Measurements from ENCODE around the gene ETV3L. TPM values are rescaled to one million over a fixed set of nuclear protein-coding genes. Genes with fewer than 3 reads are reported as not detected.

Gene ETV3L
- total RNA-seq, 1 donor from 2014 or later: not detected

GRCh38 chr1:157142765-157143423, 43.3 kb upstream of the ETV3L start:
- H3K27me3 Mint-ChIP-seq (ENCODE audit: insufficient read depth, low read depth): peaks cover 11% of the 10 kb centered on the region
- Histone ChIP-seq H3K27me3 (no peaks in the 10 kb centered on the region), H3K9me3 (ENCODE audit: low read depth) (no peaks in the 10 kb centered on the region), H3K4me2 (no peak overlapping the region), H3K79me2 (ENCODE audit: low read depth) (peaks cover 2% of the 10 kb centered on the region), H3K4me1 (peaks cover 13% of the 10 kb centered on the region), H3K4me3 (no peak overlapping the region), H4K20me1 (ENCODE audit: low read depth) (peaks cover 1% of the 10 kb centered on the region), H3K27ac (no peak overlapping the region), H3K36me3 (no peaks in the 10 kb centered on the region), H3F3A (ENCODE audit: low read depth) (peaks cover 28% of the 10 kb centered on the region), H2AFZ (replicated peaks) (no peak overlapping the region), H3K9ac (no peak overlapping the region)
- H3K4me1 Mint-ChIP-seq: peaks cover 10% of the 10 kb centered on the region
- TF ChIP-seq EZH2phosphoT487 (IDR thresholded peaks at IDR 0.05) (no peak), EZH2 (IDR thresholded peaks at IDR 0.05) (no peak), CTCF (IDR thresholded peaks at IDR 0.05) (no peak)
- H3K9me3 Mint-ChIP-seq: no peaks in the 10 kb centered on the region
- H3K4me3 Mint-ChIP-seq: no peak overlapping the region
- H3K27ac Mint-ChIP-seq: no peak overlapping the region
- no peak for DNase-seq (ENCODE audit: low spot score)
- no peaks in the 10 kb centered on the region for H3K36me3 Mint-ChIP-seq

GRCh38 chr1:157142201-157142600, 42.6 kb upstream of the ETV3L start:
- H3K27ac ChIP-seq: no peak overlapping the region

GRCh38 chr1:157141212-157141855, 41.7 kb upstream of the ETV3L start:
- Mint-ChIP-seq H3K4me3 (no peak overlapping the region), H3K36me3 (peaks cover 2% of the 10 kb centered on the region), H3K9me3 (no peaks in the 10 kb centered on the region), H3K27ac (no peak overlapping the region), H3K27me3 (ENCODE audit: insufficient read depth, low read depth) (peaks cover 11% of the 10 kb centered on the region), H3K4me1 (peaks cover 24% of the 10 kb centered on the region)
- H3K4me1 ChIP-seq: peaks cover 20% of the 10 kb centered on the region
- TF ChIP-seq EZH2phosphoT487 (IDR thresholded peaks at IDR 0.05) (no peak), EZH2 (IDR thresholded peaks at IDR 0.05) (no peak), CTCF (IDR thresholded peaks at IDR 0.05) (no peak)
- peaks cover 17% of the 10 kb centered on the region for H3K79me2 ChIP-seq (ENCODE audit: low read depth)
- no peak overlapping the region for H3K9ac ChIP-seq
- no peak overlapping the region for H3K4me3 ChIP-seq
- no peak overlapping the region for H3K27ac ChIP-seq
- H3K36me3 ChIP-seq: no peaks in the 10 kb centered on the region
- no peak overlapping the region for H3K4me2 ChIP-seq
- H3K9me3 ChIP-seq (ENCODE audit: low read depth): no peaks in the 10 kb centered on the region
- peaks cover 33% of the 10 kb centered on the region for H3F3A ChIP-seq (ENCODE audit: low read depth)
- H4K20me1 ChIP-seq (ENCODE audit: low read depth): peaks cover 17% of the 10 kb centered on the region
- no peak for DNase-seq (ENCODE audit: low spot score)
- H2AFZ ChIP-seq (replicated peaks): no peak overlapping the region
- no peaks in the 10 kb centered on the region for H3K27me3 ChIP-seq

More at GRCh38 chr1:157142201-157142600, 42.6 kb upstream of the ETV3L start:
- H2AFZ ChIP-seq (replicated peaks): no peak overlapping the region
- Mint-ChIP-seq H3K36me3 (no peaks in the 10 kb centered on the region), H3K27me3 (ENCODE audit: insufficient read depth, low read depth) (peaks cover 11% of the 10 kb centered on the region), H3K27ac (no peak overlapping the region), H3K9me3 (no peaks in the 10 kb centered on the region), H3K4me1 (peaks cover 15% of the 10 kb centered on the region), H3K4me3 (no peak overlapping the region)
- no peaks in the 10 kb centered on the region for H3K9me3 ChIP-seq (ENCODE audit: low read depth)
- no peak for TF ChIP-seq EZH2 (IDR thresholded peaks at IDR 0.05)
- no peak for TF ChIP-seq CTCF (IDR thresholded peaks at IDR 0.05)
- no peak for TF ChIP-seq EZH2phosphoT487 (IDR thresholded peaks at IDR 0.05)
- no peaks in the 10 kb centered on the region for H3K36me3 ChIP-seq
- no peak overlapping the region for H3K4me3 ChIP-seq
- H3F3A ChIP-seq (ENCODE audit: low read depth): peaks cover 33% of the 10 kb centered on the region
- peaks cover 8% of the 10 kb centered on the region for H4K20me1 ChIP-seq (ENCODE audit: low read depth)
- H3K4me2 ChIP-seq: no peak overlapping the region
- H3K9ac ChIP-seq: no peak overlapping the region
- peaks cover 12% of the 10 kb centered on the region for H3K4me1 ChIP-seq
- H3K27me3 ChIP-seq: no peaks in the 10 kb centered on the region
- H3K79me2 ChIP-seq (ENCODE audit: low read depth): peaks cover 9% of the 10 kb centered on the region
- no peak for DNase-seq (ENCODE audit: low spot score)
